SK-N-SH (cell line): Measurements from ENCODE around the gene UGP2.

ENCODE experiments used
- CTCF ChIP-seq: fragments of 200-600 bp; sonication (generic); IDR thresholded peaks from 2 replicates; pipeline ENCODE4 v1.6.1; 2017; ENCODE audit warnings: antibody characterized with exemption, mild to moderate bottlenecking, moderate library complexity
- ELF1 ChIP-seq: IDR thresholded peaks from 2 replicates; pipeline ENCODE4 v1.4.0; 2012
- EP300 ChIP-seq, 2 experiments: IDR thresholded peaks; 2 replicates each; pipeline versions ENCODE4 v1.4.0 to v1.6.1; 2012; ENCODE audit warnings: borderline replicate concordance in 1 of 2, low read depth in 1 of 2, low read length in 1 of 2
- JUND ChIP-seq: IDR thresholded peaks from 2 replicates; pipeline ENCODE4 v1.4.0; 2012
- MAX ChIP-seq: IDR thresholded peaks from 2 replicates; pipeline ENCODE4 v1.4.0; 2012; ENCODE audit warnings: low read depth
- MXI1 ChIP-seq: IDR thresholded peaks from 2 replicates; pipeline ENCODE4 v1.6.1; 2012; ENCODE audit warnings: mild to moderate bottlenecking, low read depth, low read length, improper control_type of control experiment
- POLR2AphosphoS5 ChIP-seq: IDR thresholded peaks from 2 replicates; pipeline ENCODE4 v1.6.1; 2012; ENCODE audit warnings: low read depth, low read length
- RAD21 ChIP-seq: IDR thresholded peaks from 2 replicates; pipeline ENCODE4 v1.6.1; 2012; ENCODE audit warnings: mild to moderate bottlenecking, low read length
- USF1 ChIP-seq: IDR thresholded peaks from 2 replicates; pipeline ENCODE4 v1.4.0; 2012; ENCODE audit warnings: low read depth, borderline replicate concordance
- USF2 ChIP-seq: fragments of 150-350 bp; IDR thresholded peaks from 2 replicates; pipeline ENCODE4 v1.6.1; 2017; ENCODE audit warnings: antibody characterized with exemption, low read length, low read depth, borderline replicate concordance
- YY1 ChIP-seq: IDR thresholded peaks from 2 replicates; pipeline ENCODE4 v1.4.0; 2012; ENCODE audit warnings: low read depth, mild to moderate bottlenecking

GRCh38 chr2:63850649-63851048, 9.0 kb downstream of the UGP2 start:
- TF ChIP-seq EP300 (IDR thresholded peaks at IDR 0.05; ENCODE audit: borderline replicate concordance in 1 of 2, low read depth in 1 of 2, low read length in 1 of 2) (no peak), YY1 (no peak), CTCF (no peak), RAD21 (no peak), USF1 (no peak), JUND (no peak), MXI1 (no peak), POLR2AphosphoS5 (no peak), USF2 (no peak), MAX (no peak), ELF1 (no peak)
